Liver (tissue), 9 donors: ENCODE results near the gene BLOC1S5. TPM values are rescaled to one million over a fixed set of nuclear protein-coding genes. Genes with fewer than 3 reads are reported as not detected.
A peak's percentile ranks its signal among the peaks of the same experiment; 100 is the strongest.

Experiments
- DNase-seq: peaks from one replicate; pipeline ENCODE4 v3.0.0-alpha.2; 2017; ENCODE audit warnings: low spot score
- H3K27ac ChIP-seq, 2 donors: one replicate each; pipeline ENCODE4 v1.7.0; 2013; ENCODE audit warnings: inconsistent platforms in 2 of 2, low read length in 2 of 2, control low read depth in 1 of 2, low read depth in 1 of 2, mild to moderate bottlenecking in 1 of 2
- H3K27me3 ChIP-seq, 4 donors: one replicate each; pipeline versions ENCODE4 v1.6.1 to v1.7.0; 2013; ENCODE audit warnings: low read length in 3 of 4, inconsistent platforms in 1 of 4, mild to moderate bottlenecking in 1 of 4, moderate library complexity in 1 of 4; ENCODE audit not compliant: control insufficient read depth in 4 of 4, insufficient read depth in 4 of 4
- H3K36me3 ChIP-seq, 4 donors: one replicate each; pipeline versions ENCODE4 v1.6.1 to v1.7.0; 2013; ENCODE audit warnings: low read length in 3 of 4, mild to moderate bottlenecking in 3 of 4, low read depth in 1 of 4, moderate library complexity in 1 of 4; ENCODE audit not compliant: control insufficient read depth in 4 of 4, insufficient read depth in 3 of 4
- H3K4me1 ChIP-seq, 4 donors: one replicate each; pipeline versions ENCODE4 v1.6.1 to v1.7.0; 2013; ENCODE audit warnings: low read length in 3 of 4, mild to moderate bottlenecking in 3 of 4, moderate library complexity in 1 of 4; ENCODE audit not compliant: control insufficient read depth in 4 of 4, insufficient read depth in 4 of 4
- H3K4me3 ChIP-seq, 3 donors: one replicate each; pipeline versions ENCODE4 v1.6.1 to v1.7.0; 2013; ENCODE audit warnings: low read length in 3 of 3, control low read depth in 1 of 3, low read depth in 1 of 3, mild to moderate bottlenecking in 1 of 3
- H3K9ac ChIP-seq, 2 donors: one replicate each; pipeline ENCODE4 v1.7.0; 2013; ENCODE audit warnings: low read length in 2 of 2, mild to moderate bottlenecking in 2 of 2, moderate library complexity in 2 of 2, control low read depth in 1 of 2, low read depth in 1 of 2
- H3K9me3 ChIP-seq, 4 donors: one replicate each; pipeline versions ENCODE4 v1.6.1 to v1.7.0; 2013; ENCODE audit warnings: low read length in 3 of 4; ENCODE audit not compliant: control insufficient read depth in 4 of 4
- EGR1 ChIP-seq, 2 donors: IDR thresholded peaks; 2 replicates each; pipeline ENCODE4 v1.6.1; 2016 to 2018; ENCODE audit warnings: antibody characterized with exemption in 2 of 2, low read depth in 2 of 2
- FOXA1 ChIP-seq: IDR thresholded peaks from 2 replicates; pipeline ENCODE4 v1.6.1; 2016; ENCODE audit warnings: antibody characterized with exemption
- FOXA2 ChIP-seq: IDR thresholded peaks from 2 replicates; pipeline ENCODE4 v1.6.1; 2016; ENCODE audit warnings: antibody characterized with exemption
- GABPA ChIP-seq, 2 donors: IDR thresholded peaks in 1 of 2; conservative IDR thresholded peaks in 1 of 2; 2 replicates each; pipeline ENCODE4 v1.6.1; 2016; ENCODE audit warnings: antibody characterized with exemption in 2 of 2, mild to moderate bottlenecking in 1 of 2, moderate library complexity in 1 of 2
- HNF4A ChIP-seq, 2 donors: conservative IDR thresholded peaks; 2 replicates each; pipeline ENCODE4 v1.6.1; 2016; ENCODE audit warnings: antibody characterized with exemption in 2 of 2, mild to moderate bottlenecking in 2 of 2
- HNF4G ChIP-seq: IDR thresholded peaks from 2 replicates; pipeline ENCODE4 v1.6.1; 2016; ENCODE audit warnings: antibody characterized with exemption
- JUND ChIP-seq, 2 donors: IDR thresholded peaks; 2 replicates each; pipeline ENCODE4 v1.6.1; 2016; ENCODE audit warnings: antibody characterized with exemption in 2 of 2
- NR2F2 ChIP-seq: IDR thresholded peaks from 2 replicates; pipeline ENCODE4 v1.6.1; 2016; ENCODE audit warnings: antibody characterized with exemption
- RAD21 ChIP-seq, 2 donors: IDR thresholded peaks; 2 replicates each; pipeline ENCODE4 v1.6.1; 2016; ENCODE audit warnings: antibody characterized with exemption in 2 of 2, mild to moderate bottlenecking in 2 of 2
- RXRA ChIP-seq, 2 donors: IDR thresholded peaks; 2 replicates each; pipeline ENCODE4 v1.6.1; 2017 to 2018; ENCODE audit warnings: antibody characterized with exemption in 2 of 2, mild to moderate bottlenecking in 1 of 2
- SP1 ChIP-seq: IDR thresholded peaks from 2 replicates; pipeline ENCODE4 v1.6.1; 2018; ENCODE audit warnings: antibody characterized with exemption, mild to moderate bottlenecking
- TAF1 ChIP-seq: conservative IDR thresholded peaks from 2 replicates; pipeline ENCODE4 v1.6.1; 2016; ENCODE audit warnings: antibody characterized with exemption, mild to moderate bottlenecking
- YY1 ChIP-seq: IDR thresholded peaks from 2 replicates; pipeline ENCODE4 v1.6.1; 2016; ENCODE audit warnings: antibody characterized with exemption, mild to moderate bottlenecking
- ZBTB33 ChIP-seq: IDR thresholded peaks from 2 replicates; pipeline ENCODE4 v1.6.1; 2016; ENCODE audit warnings: antibody characterized with exemption
- WGBS: extraction: QIAGEN DNeasy Blood & Tissue Kit; methylation state at CpG from one replicate; pipeline ENCODE4 v1.1.7; 2013; 5-methylcytosine and 5-hydroxymethylcytosine counted together
- polyA plus RNA-seq, 2 donors: library from polyadenylated mRNA; stranded (reverse) in 1 of 2; unstranded in 1 of 2; fragments of 200-250 nt in 1 of 2; fragments of >200 nt in 1 of 2; fragmentation: Nextera tagmentation in 1 of 2; extraction: Ambion mirVana in 1 of 2; gene quantifications; one replicate each; pipeline versions ENCODE4 v1.2.1 to v1.2.3, GENCODE V29; 2013 to 2015
- total RNA-seq, 2 donors: library from RNA; depleted of rRNA; stranded (reverse); fragments of >200 nt; gene quantifications; one replicate each; pipeline ENCODE4 v1.2.3, GENCODE V29; 2014
- TF ChIP-seq, protein P1 (sequence below): fragments of 150-350 bp; IDR thresholded peaks from 2 replicates; pipeline ENCODE4 v1.5.1; 2017; ENCODE audit warnings: improper control_type of control experiment, low read depth, low read length; ENCODE audit not compliant: missing input control
- TF ChIP-seq, protein P2 (sequence below): IDR thresholded peaks from 2 replicates; pipeline ENCODE4 v1.6.1; 2016; ENCODE audit warnings: antibody characterized with exemption
- TF ChIP-seq, protein P3 (sequence below): IDR thresholded peaks from 2 replicates; pipeline ENCODE4 v1.6.1; 2016; ENCODE audit warnings: antibody characterized with exemption, mild to moderate bottlenecking
- TF ChIP-seq, protein P4 (sequence below): IDR thresholded peaks from 2 replicates; pipeline ENCODE4 v1.6.1; 2016; ENCODE audit warnings: antibody characterized with exemption
- donor health status: healthy.
- donor health status: healthy.
- donor health status: healthy.
- donor health status: healthy.
- donor health status: healthy.

The BLOC1S5 gene
- total and polyA plus RNA-seq, 4 donors, result 5.2 to 11.1 (median 7.1) TPM

DNA sequence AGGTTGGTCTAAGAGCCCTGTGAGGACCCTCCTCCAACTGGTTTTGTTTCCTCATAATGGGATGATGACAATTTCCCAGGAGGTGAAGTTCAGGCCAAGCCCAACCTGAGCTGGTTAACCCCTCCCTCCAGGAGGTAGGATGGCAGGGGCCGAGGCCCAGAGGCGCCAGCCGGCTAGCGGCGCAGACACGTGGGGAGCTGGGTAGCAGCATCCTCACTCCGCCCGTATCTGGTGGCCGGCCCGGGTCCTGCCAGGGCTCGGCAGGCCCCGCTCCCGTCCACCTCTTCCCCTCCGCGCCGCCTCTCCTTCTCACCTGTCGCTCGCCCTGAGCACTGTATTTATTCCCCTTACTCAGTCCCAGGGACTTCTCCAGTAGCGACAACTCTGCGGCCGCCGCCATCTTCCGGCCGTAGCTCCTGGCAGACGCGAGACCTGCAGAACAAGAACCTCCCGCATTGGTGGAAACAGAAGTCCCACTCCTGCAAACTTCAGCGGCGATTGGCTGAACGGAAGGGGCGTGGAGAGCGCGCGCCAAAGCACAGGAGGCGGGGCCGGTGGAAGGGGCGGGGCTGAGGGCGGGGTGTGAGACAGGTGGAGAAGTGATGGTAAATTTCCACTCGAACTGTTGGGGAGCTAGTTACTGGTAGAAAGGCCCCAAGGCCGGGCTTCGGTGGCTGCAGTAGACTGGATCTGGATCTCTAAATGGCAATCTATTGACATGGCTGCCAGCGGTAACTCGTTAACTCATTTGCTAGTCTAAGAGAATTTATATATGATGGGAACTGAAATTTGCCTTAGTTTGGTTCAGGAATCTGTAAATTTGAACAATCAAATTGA lies 38.2 kb upstream of the BLOC1S5 start, which contains the start of gene EEF1E1 (continued):
- TF ChIP-seq, protein P1, sequence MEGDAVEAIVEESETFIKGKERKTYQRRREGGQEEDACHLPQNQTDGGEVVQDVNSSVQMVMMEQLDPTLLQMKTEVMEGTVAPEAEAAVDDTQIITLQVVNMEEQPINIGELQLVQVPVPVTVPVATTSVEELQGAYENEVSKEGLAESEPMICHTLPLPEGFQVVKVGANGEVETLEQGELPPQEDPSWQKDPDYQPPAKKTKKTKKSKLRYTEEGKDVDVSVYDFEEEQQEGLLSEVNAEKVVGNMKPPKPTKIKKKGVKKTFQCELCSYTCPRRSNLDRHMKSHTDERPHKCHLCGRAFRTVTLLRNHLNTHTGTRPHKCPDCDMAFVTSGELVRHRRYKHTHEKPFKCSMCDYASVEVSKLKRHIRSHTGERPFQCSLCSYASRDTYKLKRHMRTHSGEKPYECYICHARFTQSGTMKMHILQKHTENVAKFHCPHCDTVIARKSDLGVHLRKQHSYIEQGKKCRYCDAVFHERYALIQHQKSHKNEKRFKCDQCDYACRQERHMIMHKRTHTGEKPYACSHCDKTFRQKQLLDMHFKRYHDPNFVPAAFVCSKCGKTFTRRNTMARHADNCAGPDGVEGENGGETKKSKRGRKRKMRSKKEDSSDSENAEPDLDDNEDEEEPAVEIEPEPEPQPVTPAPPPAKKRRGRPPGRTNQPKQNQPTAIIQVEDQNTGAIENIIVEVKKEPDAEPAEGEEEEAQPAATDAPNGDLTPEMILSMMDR, result no peak
- TF ChIP-seq, protein P2, sequence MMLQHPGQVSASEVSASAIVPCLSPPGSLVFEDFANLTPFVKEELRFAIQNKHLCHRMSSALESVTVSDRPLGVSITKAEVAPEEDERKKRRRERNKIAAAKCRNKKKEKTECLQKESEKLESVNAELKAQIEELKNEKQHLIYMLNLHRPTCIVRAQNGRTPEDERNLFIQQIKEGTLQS, result peak; percentile 57
- TF ChIP-seq EGR1 (IDR thresholded peaks at IDR 0.05; ENCODE audit: low read depth in 2 of 2) (peak in 1 of 2 donors; percentile 24), ZBTB33 (peak; percentile 89)

DNA sequence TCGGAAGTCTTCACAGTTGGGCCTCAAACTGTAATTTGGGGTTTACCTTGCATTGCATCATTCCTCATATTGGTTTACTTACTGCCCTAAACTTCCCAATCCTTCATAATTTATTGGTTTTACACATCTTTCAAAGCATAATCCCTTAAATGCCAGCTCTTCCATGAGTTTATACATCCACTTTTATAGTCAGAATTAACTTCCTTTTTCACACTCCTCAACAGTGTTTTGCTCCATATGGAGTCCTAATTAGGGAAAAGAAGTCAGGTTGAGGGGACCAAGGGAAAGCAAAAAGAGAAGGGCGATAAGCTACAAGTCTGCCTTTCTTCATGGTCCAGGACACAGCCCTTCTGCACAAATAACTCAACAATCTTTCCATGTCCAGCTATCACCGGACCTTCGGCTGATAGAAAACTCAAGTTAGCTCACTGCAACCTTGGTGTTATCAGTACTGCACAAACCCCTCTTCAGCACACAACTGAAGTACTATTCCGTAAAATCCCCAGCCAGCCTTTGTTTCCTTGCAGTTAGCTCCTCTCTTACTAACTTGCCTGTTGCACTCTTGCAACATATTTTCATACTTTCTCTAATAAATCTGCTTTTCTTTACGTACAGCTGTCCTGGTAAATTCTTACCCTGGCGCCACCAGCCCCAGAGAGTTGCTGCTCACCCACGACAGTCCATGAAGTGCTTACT lies 36.1 kb upstream of the BLOC1S5 start:
- TF ChIP-seq, protein P2, result no peak
- TF ChIP-seq EGR1 (IDR thresholded peaks at IDR 0.05; ENCODE audit: low read depth in 2 of 2), result no peak
- TF ChIP-seq, protein P3, sequence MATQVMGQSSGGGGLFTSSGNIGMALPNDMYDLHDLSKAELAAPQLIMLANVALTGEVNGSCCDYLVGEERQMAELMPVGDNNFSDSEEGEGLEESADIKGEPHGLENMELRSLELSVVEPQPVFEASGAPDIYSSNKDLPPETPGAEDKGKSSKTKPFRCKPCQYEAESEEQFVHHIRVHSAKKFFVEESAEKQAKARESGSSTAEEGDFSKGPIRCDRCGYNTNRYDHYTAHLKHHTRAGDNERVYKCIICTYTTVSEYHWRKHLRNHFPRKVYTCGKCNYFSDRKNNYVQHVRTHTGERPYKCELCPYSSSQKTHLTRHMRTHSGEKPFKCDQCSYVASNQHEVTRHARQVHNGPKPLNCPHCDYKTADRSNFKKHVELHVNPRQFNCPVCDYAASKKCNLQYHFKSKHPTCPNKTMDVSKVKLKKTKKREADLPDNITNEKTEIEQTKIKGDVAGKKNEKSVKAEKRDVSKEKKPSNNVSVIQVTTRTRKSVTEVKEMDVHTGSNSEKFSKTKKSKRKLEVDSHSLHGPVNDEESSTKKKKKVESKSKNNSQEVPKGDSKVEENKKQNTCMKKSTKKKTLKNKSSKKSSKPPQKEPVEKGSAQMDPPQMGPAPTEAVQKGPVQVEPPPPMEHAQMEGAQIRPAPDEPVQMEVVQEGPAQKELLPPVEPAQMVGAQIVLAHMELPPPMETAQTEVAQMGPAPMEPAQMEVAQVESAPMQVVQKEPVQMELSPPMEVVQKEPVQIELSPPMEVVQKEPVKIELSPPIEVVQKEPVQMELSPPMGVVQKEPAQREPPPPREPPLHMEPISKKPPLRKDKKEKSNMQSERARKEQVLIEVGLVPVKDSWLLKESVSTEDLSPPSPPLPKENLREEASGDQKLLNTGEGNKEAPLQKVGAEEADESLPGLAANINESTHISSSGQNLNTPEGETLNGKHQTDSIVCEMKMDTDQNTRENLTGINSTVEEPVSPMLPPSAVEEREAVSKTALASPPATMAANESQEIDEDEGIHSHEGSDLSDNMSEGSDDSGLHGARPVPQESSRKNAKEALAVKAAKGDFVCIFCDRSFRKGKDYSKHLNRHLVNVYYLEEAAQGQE, result no peak
- TF ChIP-seq TAF1, result no peak
- TF ChIP-seq SP1, result no peak
- TF ChIP-seq GABPA (IDR thresholded peaks at IDR 0.05 in 1 of 2, conservative IDR thresholded peaks at IDR 0.05 in 1 of 2), result no peak
- TF ChIP-seq NR2F2, result no peak
- TF ChIP-seq, protein P1, result no peak
- TF ChIP-seq HNF4G, result no peak
- TF ChIP-seq RAD21 (IDR thresholded peaks at IDR 0.05), result no peak
- TF ChIP-seq FOXA2, result no peak
- TF ChIP-seq, protein P4, sequence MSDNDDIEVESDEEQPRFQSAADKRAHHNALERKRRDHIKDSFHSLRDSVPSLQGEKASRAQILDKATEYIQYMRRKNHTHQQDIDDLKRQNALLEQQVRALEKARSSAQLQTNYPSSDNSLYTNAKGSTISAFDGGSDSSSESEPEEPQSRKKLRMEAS, result no peak
- no peak for TF ChIP-seq ZBTB33
- no peak for TF ChIP-seq JUND (IDR thresholded peaks at IDR 0.05)
- no peak for TF ChIP-seq FOXA1
- no peak for TF ChIP-seq YY1
- no peak for TF ChIP-seq RXRA (IDR thresholded peaks at IDR 0.05)
- no peak for TF ChIP-seq HNF4A (conservative IDR thresholded peaks at IDR 0.05)
- no peak overlapping the region for H3K27ac ChIP-seq
- peaks cover 4 to 18% (median 8%) of the 10 kb centered on the region in 4 donors for H3K36me3 ChIP-seq
- H3K4me3 ChIP-seq, result no peak overlapping the region
- H3K9me3 ChIP-seq, result no peaks in the 10 kb centered on the region
- peaks cover 2 to 9% (median 7%) of the 10 kb centered on the region in 4 donors for H3K4me1 ChIP-seq
- no peak for DNase-seq
- no peak overlapping the region for H3K9ac ChIP-seq
- WGBS, result 92% methylated on average over 8 of the region's 8 CpGs
- H3K27me3 ChIP-seq, result no peaks in the 10 kb centered on the region
